GM12874 (cell line): ENCODE measurements around the gene ARMC9.

Experiments
- CTCF ChIP-seq: IDR thresholded peaks from 2 replicates; pipeline ENCODE4 v1.5.1; 2011; ENCODE audit warnings: low read depth, mild to moderate bottlenecking, control low read depth, low read length, moderate library complexity; ENCODE audit not compliant: insufficient read depth

ARMC9 gene

GRCh38 chr2:231347081-231347480 is 148.7 kb downstream of the ARMC9 start:
- TF ChIP-seq CTCF, result no peak

- no peak for TF ChIP-seq CTCF
Measured at GRCh38 chr2:231347638-231348037, 149.2 kb downstream of the ARMC9 start.

GRCh38 chr2:231348173-231348572 is 149.7 kb downstream of the ARMC9 start:
- TF ChIP-seq CTCF, result no peak

GRCh38 chr2:231348704-231349373 is 150.4 kb downstream of the ARMC9 start:
- TF ChIP-seq CTCF, result no peak

- TF ChIP-seq CTCF, result no peak
Measured at GRCh38 chr2:231351648-231352047, 153.2 kb downstream of the ARMC9 start.

- no peak for TF ChIP-seq CTCF
Measured at GRCh38 chr2:231353469-231353868, 155.0 kb downstream of the ARMC9 start.

- no peak for TF ChIP-seq CTCF
Measured at GRCh38 chr2:231355508-231356465, 157.4 kb downstream of the ARMC9 start.
